A673 (cell line): ENCODE data around the gene GABRR1.
"Not testable (repeated sequence)": the region's sequence is repeated elsewhere in the genome, so short reads cannot be mapped to it uniquely, and the experiment has no call there.

ENCODE experiments used
- EZH2 ChIP-seq: fragments of 200-600 bp; sonication (generic); IDR thresholded peaks from 2 replicates; pipeline ENCODE4 v1.6.1; 2017; ENCODE audit warnings: borderline replicate concordance, low read depth, mild to moderate bottlenecking, mixed read lengths, antibody characterized with exemption, low read length; ENCODE audit not compliant: poor library complexity, severe bottlenecking
- TF ChIP-seq, protein P1 (sequence below): fragments of 300-800, 200-600 bp; sonication (generic); conservative IDR thresholded peaks from 2 replicates; pipeline ENCODE4 v1.5.1; 2017; ENCODE audit warnings: low read depth, mild to moderate bottlenecking, antibody characterized with exemption, low read length, moderate library complexity, mixed read lengths

DNA sequence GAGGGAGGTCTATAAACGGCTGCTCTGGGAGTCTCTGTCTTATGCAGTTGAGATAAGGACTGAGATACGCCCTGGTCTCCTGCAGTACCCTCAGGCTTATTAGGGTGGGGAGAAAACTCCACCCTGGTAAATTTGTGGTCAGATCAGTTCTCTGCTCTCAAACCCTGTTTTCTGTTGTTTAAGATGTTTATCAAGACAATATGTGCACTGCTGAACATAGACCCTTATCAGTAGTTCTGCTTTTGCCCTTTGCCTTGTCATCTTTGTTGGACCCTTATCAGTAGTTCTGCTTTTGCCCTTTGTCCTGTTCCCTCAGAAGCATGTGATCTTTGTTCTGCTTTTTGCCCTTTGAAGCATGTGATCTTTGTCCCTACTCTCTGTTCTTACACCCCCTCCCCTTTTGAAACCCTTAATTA, 88.9 kb downstream of the GABRR1 start:
- TF ChIP-seq, protein P1, sequence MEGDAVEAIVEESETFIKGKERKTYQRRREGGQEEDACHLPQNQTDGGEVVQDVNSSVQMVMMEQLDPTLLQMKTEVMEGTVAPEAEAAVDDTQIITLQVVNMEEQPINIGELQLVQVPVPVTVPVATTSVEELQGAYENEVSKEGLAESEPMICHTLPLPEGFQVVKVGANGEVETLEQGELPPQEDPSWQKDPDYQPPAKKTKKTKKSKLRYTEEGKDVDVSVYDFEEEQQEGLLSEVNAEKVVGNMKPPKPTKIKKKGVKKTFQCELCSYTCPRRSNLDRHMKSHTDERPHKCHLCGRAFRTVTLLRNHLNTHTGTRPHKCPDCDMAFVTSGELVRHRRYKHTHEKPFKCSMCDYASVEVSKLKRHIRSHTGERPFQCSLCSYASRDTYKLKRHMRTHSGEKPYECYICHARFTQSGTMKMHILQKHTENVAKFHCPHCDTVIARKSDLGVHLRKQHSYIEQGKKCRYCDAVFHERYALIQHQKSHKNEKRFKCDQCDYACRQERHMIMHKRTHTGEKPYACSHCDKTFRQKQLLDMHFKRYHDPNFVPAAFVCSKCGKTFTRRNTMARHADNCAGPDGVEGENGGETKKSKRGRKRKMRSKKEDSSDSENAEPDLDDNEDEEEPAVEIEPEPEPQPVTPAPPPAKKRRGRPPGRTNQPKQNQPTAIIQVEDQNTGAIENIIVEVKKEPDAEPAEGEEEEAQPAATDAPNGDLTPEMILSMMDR: not testable (repeated sequence)
- TF ChIP-seq EZH2: not testable (repeated sequence)
